GM19025 (cell line): ENCODE measurements around the gene MREG.

Experiments used
- ATAC-seq: cut with Tn5 transposase; IDR thresholded peaks from one replicate; pipeline ENCODE4 v1.9.1; 2021; ENCODE audit warnings: mild to moderate bottlenecking, low read depth, moderate library complexity; ENCODE audit not compliant: unreplicated experiment

Gene MREG

GRCh38 chr2:215900203-215900611, 113.1 kb downstream of the MREG start:
- ATAC-seq: no peak

- no peak for ATAC-seq
Observed at GRCh38 chr2:215899141-215900074, 113.9 kb downstream of the MREG start.

- no peak for ATAC-seq
Observed at GRCh38 chr2:215898363-215898762, 115.0 kb downstream of the MREG start.

- no peak for ATAC-seq
Observed at GRCh38 chr2:215896921-215897320, 116.4 kb downstream of the MREG start.

- ATAC-seq: no peak
Observed at GRCh38 chr2:215895330-215895729, 118.0 kb downstream of the MREG start.
